ENCODE data around the gene PDGFB. TPM values are rescaled to one million over a fixed set of nuclear protein-coding genes. Genes with fewer than 3 reads are reported as not detected.

Gene PDGFB
- total RNA-seq, 1 experiment from 2014 or later = 13.1 TPM

DNA sequence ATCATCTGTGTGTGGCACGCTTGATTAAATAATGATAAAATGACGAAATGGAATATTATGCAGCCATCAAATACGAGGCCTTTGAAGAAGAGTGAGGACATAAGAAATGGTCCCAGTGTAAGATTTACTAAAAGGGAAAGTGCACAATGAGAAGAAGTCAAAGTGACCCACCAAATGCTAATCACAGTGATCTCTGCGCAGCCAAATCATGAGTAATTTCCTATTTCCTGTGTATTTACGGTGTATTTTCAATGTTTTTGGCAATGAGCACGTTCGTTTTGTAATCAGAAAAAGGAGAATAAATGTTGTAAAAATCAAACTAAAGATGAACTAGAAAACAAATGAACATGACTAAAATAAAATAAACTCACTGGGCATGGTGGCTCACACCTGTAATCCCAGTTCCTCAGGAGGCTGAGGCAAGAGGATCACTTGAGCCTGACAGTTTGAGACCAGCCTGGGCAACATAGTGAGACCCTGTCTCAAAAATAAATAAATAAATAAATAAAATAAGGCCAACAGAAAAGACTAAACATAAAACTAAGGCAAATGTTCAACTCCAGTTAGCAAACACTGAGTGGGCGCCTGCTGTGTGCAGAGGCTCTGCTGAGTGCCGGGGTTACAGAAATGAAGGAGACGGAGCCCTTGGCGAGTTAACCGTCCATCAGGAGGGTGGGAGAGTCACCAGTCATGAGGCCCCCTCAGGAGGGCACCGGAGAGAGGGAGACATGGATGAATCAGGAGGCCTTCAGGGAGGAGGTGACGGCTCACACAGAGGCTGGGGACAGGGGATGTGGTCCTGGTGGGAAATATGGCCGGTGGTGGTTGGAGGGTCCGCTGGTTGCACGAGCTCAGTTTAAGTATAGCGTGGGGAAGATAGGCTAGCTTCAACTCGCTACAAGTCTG lies 66.3 kb downstream of the PDGFB start:
- H3K4me1 ChIP-seq (ENCODE audit: control insufficient read depth in 1 of 2, insufficient read depth in 2 of 2, low read length in 2 of 2) = peaks cover 33 to 59% of the 10 kb centered on the region in 2 experiments
- no peak for ATAC-seq

More for the DNA sequence above, 66.3 kb downstream of the PDGFB start:
- intact Hi-C loops (cut with micrococcal nuclease) = no loop called here
- H3K36me3 ChIP-seq (ENCODE audit: control insufficient read depth in 1 of 2, insufficient read depth in 2 of 2, low read length in 2 of 2) = no peaks in the 10 kb centered on the region
- RAD21 ChIA-PET (ENCODE audit: low non-redundant PET in 1 of 2, low total read pairs in 2 of 2, uncharacterized antibody in 2 of 2, unreplicated experiment in 2 of 2) = no interaction called here
- no peaks in the 10 kb centered on the region for H4K20me1 ChIP-seq (ENCODE audit: insufficient read depth)
- H3K9me3 ChIP-seq (ENCODE audit: control insufficient read depth in 1 of 2, insufficient read depth in 1 of 2, low read depth in 1 of 2, low read length in 2 of 2) = peaks cover 0 to 12% of the 10 kb centered on the region in 2 experiments; a peak in 1 of 4 replicates
- H3K4me3 ChIP-seq (replicated peaks in 1 of 2; ENCODE audit: low read depth in 1 of 2, low read length in 2 of 2) = no peak overlapping the region
- CTCF ChIA-PET = no interaction called here
- H2AFZ ChIP-seq (ENCODE audit: low read depth, low read length, poor library complexity, severe bottlenecking) = no peak overlapping the region
- no peak for DNase-seq (ENCODE audit: low read depth, low spot score)
- no peak overlapping the region for H3K4me2 ChIP-seq (ENCODE audit: low read length)
- POLR2A ChIA-PET = interaction anchor here (0.9 kb wide), 1 partner anchor 141 kb away, joined by 3 read pairs; the partner anchor contains the start of gene RPL3
- H3K9ac ChIP-seq (ENCODE audit: low read length) = no peak overlapping the region
- BruUV-seq (replicated peaks) = no TSS peak
- H3K27me3 ChIP-seq (ENCODE audit: insufficient read depth, low read length) = no peaks in the 10 kb centered on the region
- H3K9me2 ChIP-seq (ENCODE audit: insufficient read depth) = no peaks in the 10 kb centered on the region
- TF ChIP-seq FOSL1 (IDR thresholded peaks at IDR 0.05; ENCODE audit: low read depth) (no peak), SP1 (IDR thresholded peaks at IDR 0.05; ENCODE audit: low read depth) (no peak), SRF (IDR thresholded peaks at IDR 0.05; ENCODE audit: low read depth) (no peak), JUND (IDR thresholded peaks at IDR 0.05) (no peak), ELF1 (IDR thresholded peaks at IDR 0.05; ENCODE audit: borderline replicate concordance, low read depth) (no peak), SIN3A (IDR thresholded peaks at IDR 0.05; ENCODE audit: low read depth) (no peak), YY1 (IDR thresholded peaks at IDR 0.05; ENCODE audit: extremely low read depth, insufficient replicate concordance, low read depth, low read length) (no peak), EGR1 (IDR thresholded peaks at IDR 0.05; ENCODE audit: low read depth) (no peak), POLR2A (IDR thresholded peaks at IDR 0.05; ENCODE audit: borderline replicate concordance, extremely low read depth, insufficient read depth, insufficient read length) (no peak), EZH2phosphoT487 (IDR thresholded peaks at IDR 0.05; ENCODE audit: borderline replicate concordance) (no peak), POLR2AphosphoS5 (IDR thresholded peaks at IDR 0.05; ENCODE audit: low read depth, low read length) (no peak), ZNF274 (IDR thresholded peaks at IDR 0.05; ENCODE audit: low read depth, low read length) (no peak)
- TF ChIP-seq, protein P1, sequence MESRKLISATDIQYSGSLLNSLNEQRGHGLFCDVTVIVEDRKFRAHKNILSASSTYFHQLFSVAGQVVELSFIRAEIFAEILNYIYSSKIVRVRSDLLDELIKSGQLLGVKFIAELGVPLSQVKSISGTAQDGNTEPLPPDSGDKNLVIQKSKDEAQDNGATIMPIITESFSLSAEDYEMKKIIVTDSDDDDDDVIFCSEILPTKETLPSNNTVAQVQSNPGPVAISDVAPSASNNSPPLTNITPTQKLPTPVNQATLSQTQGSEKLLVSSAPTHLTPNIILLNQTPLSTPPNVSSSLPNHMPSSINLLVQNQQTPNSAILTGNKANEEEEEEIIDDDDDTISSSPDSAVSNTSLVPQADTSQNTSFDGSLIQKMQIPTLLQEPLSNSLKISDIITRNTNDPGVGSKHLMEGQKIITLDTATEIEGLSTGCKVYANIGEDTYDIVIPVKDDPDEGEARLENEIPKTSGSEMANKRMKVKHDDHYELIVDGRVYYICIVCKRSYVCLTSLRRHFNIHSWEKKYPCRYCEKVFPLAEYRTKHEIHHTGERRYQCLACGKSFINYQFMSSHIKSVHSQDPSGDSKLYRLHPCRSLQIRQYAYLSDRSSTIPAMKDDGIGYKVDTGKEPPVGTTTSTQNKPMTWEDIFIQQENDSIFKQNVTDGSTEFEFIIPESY (IDR thresholded peaks at IDR 0.05; ENCODE audit: extremely low read depth, insufficient replicate concordance, low read length) = no peak
- TF ChIP-seq, protein P2, sequence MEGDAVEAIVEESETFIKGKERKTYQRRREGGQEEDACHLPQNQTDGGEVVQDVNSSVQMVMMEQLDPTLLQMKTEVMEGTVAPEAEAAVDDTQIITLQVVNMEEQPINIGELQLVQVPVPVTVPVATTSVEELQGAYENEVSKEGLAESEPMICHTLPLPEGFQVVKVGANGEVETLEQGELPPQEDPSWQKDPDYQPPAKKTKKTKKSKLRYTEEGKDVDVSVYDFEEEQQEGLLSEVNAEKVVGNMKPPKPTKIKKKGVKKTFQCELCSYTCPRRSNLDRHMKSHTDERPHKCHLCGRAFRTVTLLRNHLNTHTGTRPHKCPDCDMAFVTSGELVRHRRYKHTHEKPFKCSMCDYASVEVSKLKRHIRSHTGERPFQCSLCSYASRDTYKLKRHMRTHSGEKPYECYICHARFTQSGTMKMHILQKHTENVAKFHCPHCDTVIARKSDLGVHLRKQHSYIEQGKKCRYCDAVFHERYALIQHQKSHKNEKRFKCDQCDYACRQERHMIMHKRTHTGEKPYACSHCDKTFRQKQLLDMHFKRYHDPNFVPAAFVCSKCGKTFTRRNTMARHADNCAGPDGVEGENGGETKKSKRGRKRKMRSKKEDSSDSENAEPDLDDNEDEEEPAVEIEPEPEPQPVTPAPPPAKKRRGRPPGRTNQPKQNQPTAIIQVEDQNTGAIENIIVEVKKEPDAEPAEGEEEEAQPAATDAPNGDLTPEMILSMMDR (IDR thresholded peaks at IDR 0.05 in 2 of 3, conservative IDR thresholded peaks at IDR 0.05 in 1 of 3; ENCODE audit: borderline replicate concordance in 1 of 3, insufficient read depth in 1 of 3, low read depth in 2 of 3, low read length in 2 of 3) = no peak
- TF ChIP-seq, protein P3, sequence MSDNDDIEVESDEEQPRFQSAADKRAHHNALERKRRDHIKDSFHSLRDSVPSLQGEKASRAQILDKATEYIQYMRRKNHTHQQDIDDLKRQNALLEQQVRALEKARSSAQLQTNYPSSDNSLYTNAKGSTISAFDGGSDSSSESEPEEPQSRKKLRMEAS (IDR thresholded peaks at IDR 0.05) = no peak
- no peaks in the 10 kb centered on the region for H3K79me2 ChIP-seq (ENCODE audit: insufficient read depth, low read length)
- H3K27ac ChIP-seq (ENCODE audit: low read depth, low read length) = no peak overlapping the region

Measured in HCT116 (cell line).